ENCODE results near the gene ADAP2.

GRCh38 chr17:30995347-30995746 lies 73.6 kb downstream of the ADAP2 start:
- no peak for TF ChIP-seq POLR2A (IDR thresholded peaks at IDR 0.05)
- TF ChIP-seq CTCF (IDR thresholded peaks at IDR 0.05) = no peak

Measured in Peyer's patch (tissue), 4 donors.